Measurements from ENCODE around the gene PWWP2A.

- TF ChIP-seq EZH2 (IDR thresholded peaks at IDR 0.05; ENCODE audit: insufficient read depth, low read length): no peak
- TF ChIP-seq CTCF (IDR thresholded peaks at IDR 0.05; ENCODE audit: insufficient read depth, low read depth, low read length): no peak
Observed at GRCh38 chr5:160165137-160166068, 46.2 kb upstream of the PWWP2A start.

All from astrocyte (in vitro differentiated cells and primary cell).